Testis (tissue), 3 donors: Measurements from ENCODE around the gene PSMF1. TPM values are rescaled to one million over a fixed set of nuclear protein-coding genes. Genes with fewer than 3 reads are reported as not detected.
"Not testable (repeated sequence)": the region's sequence is repeated elsewhere in the genome, so short reads cannot be mapped to it uniquely, and the experiment has no call there.

ENCODE experiments used
- DNase-seq: peaks from one replicate; pipeline ENCODE4 v3.0.0-alpha.2; 2019
- H3K27ac ChIP-seq, 2 donors: fragments of 200-600 bp; sonication (generic); one replicate each; pipeline ENCODE4 v1.5.1; 2019
- H3K27me3 ChIP-seq: fragments of 200-600 bp; sonication (generic); one replicate; pipeline ENCODE4 v1.5.1; 2019
- H3K36me3 ChIP-seq: fragments of 200-600 bp; sonication (generic); one replicate; pipeline ENCODE4 v1.5.1; 2017; ENCODE audit warnings: low read depth; ENCODE audit errors: missing control alignments
- H3K4me1 ChIP-seq: fragments of 200-600 bp; sonication (generic); one replicate; pipeline ENCODE4 v1.5.1; 2019
- H3K4me3 ChIP-seq, 2 donors: fragments of 200-600 bp; sonication (generic); one replicate each; pipeline ENCODE4 v1.5.1; 2017 to 2019
- H3K9me3 ChIP-seq: fragments of 200-600 bp; sonication (generic); one replicate; pipeline ENCODE4 v1.5.1; 2017
- POLR2A ChIP-seq: fragments of 450-650 bp; IDR thresholded peaks from one replicate; pipeline ENCODE4 v1.6.1; 2017; ENCODE audit warnings: antibody characterized with exemption, mild to moderate bottlenecking, moderate library complexity
- WGBS, 2 donors: methylation state at CpG; one replicate each; pipeline ENCODE4 v1.1.5; 2018; 5-methylcytosine and 5-hydroxymethylcytosine counted together
- intact Hi-C: fragments of 100-400 bp; cut with DNase I; formaldehyde crosslinking; loops from one replicate; pipeline ENCODE4 v1.15.1; 2023; ENCODE audit warnings: low total_unique reads
- polyA plus RNA-seq: library from polyadenylated mRNA; stranded (reverse); fragments of 350-450 nt; fragmentation: Illumina TruSeq; extraction: RNeasy Lipid Tissue Mini Kit (QIAGEN cat#74804); gene quantifications from one replicate; pipeline ENCODE4 v1.2.3, GENCODE V29; 2014; ENCODE audit warnings: low read depth, low replicate concordance; ENCODE audit not compliant: insufficient read depth
- total RNA-seq, 2 donors: library from RNA; depleted of rRNA; stranded (reverse); fragments of >200 nt; gene quantifications; one replicate each; pipeline ENCODE4 v1.2.3, GENCODE V29; 2016
- TF ChIP-seq, protein P1 (sequence below), 3 experiments: fragments of 450-650 bp in 2 of 3; fragments of 200-600 bp in 1 of 3; sonication (generic) in 1 of 3; IDR thresholded peaks; one replicate each; pipeline ENCODE4 v1.5.1; 2016 to 2019; ENCODE audit warnings: antibody characterized with exemption in 3 of 3, mild to moderate bottlenecking in 2 of 3, moderate library complexity in 1 of 3

PSMF1 gene
- total and polyA plus RNA-seq, 3 donors from 2014 or later: 265 to 380 (median 331) TPM

DNA sequence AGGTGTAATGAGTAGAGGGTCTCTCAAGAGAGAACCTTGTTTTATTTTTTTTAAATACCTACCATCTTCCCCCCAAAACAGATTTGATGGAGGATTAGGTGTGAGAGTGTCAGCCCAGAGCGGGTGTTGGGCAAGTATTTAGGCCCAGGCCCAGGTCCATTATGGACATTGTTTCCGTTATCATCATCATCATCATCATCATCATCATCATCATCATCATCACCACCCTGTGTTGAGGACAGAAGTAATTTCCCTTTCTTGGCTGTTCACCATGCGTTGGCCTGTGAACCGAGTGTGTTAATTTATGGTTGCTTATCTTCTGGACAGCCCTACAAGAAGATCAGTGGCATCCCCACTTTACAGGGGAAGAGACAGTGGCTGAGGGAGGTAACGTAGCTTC, 28.6 kb downstream of the PSMF1 start:
- Histone ChIP-seq H3K9me3 (no peaks in the 10 kb centered on the region), H3K4me1 (no peaks in the 10 kb centered on the region), H3K27me3 (no peaks in the 10 kb centered on the region), H3K36me3 (no peaks in the 10 kb centered on the region), H3K27ac (no peak overlapping the region), H3K4me3 (no peak overlapping the region)
- 79 to 87% methylated on average over 5 of the region's 5 CpGs for WGBS, 2 donors
- TF ChIP-seq, protein P1, sequence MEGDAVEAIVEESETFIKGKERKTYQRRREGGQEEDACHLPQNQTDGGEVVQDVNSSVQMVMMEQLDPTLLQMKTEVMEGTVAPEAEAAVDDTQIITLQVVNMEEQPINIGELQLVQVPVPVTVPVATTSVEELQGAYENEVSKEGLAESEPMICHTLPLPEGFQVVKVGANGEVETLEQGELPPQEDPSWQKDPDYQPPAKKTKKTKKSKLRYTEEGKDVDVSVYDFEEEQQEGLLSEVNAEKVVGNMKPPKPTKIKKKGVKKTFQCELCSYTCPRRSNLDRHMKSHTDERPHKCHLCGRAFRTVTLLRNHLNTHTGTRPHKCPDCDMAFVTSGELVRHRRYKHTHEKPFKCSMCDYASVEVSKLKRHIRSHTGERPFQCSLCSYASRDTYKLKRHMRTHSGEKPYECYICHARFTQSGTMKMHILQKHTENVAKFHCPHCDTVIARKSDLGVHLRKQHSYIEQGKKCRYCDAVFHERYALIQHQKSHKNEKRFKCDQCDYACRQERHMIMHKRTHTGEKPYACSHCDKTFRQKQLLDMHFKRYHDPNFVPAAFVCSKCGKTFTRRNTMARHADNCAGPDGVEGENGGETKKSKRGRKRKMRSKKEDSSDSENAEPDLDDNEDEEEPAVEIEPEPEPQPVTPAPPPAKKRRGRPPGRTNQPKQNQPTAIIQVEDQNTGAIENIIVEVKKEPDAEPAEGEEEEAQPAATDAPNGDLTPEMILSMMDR (IDR thresholded peaks at IDR 0.05): no peak
- no peak for TF ChIP-seq POLR2A
- DNase-seq: no peak
- intact Hi-C loops: no loop called here

DNA sequence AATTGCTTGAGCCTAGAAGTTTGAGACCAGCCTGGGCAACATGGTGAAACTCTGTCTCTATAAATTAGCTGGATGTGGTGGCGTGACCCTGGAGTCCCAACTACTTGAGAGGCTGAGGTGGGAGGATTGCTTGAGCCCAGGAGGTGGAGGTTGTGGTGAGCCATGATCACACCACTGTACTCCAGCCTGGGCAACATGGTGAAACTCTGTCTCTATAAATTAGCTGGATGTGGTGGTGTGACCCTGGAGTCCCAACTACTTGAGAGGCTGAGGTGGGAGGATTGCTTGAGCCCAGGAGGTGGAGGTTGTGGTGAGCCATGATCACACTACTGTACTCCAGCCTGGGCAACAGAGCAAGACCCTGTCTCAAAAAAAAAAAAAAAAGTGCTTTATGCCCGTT, 31.4 kb downstream of the PSMF1 start:
- DNase-seq, H3K36me3 ChIP-seq, H3K9me3 ChIP-seq, H3K4me1 ChIP-seq, H3K27me3 ChIP-seq, H3K27ac ChIP-seq, H3K4me3 ChIP-seq, intact Hi-C loops: not testable (repeated sequence)
- 84 to 89% methylated on average over 2 of the region's 2 CpGs for WGBS, 2 donors

DNA sequence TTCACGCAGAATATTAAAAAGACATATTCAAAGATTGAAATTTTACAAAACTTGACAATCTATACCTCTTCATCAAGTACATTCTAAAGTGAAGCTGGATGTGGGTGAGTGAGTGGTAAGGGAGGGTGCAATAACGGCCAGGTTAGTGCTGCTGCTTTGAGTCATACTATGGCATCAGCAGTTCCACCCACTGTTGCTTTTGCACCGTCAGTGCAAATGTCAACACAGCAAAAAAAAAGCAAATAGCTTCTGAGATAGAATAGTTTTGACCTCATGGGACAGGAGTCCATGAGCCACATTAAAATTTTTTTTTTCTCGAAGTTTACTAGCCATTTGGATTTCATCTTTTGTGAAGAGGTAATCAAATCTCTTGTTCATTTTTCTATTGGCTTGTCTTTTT, 31.8 kb downstream of the PSMF1 start:
- no peak for TF ChIP-seq POLR2A
- TF ChIP-seq, protein P1 (IDR thresholded peaks at IDR 0.05): no peak
- H3K4me1 ChIP-seq: no peaks in the 10 kb centered on the region
- H3K9me3 ChIP-seq: no peaks in the 10 kb centered on the region
- intact Hi-C loops: no loop called here
- H3K27me3 ChIP-seq: no peaks in the 10 kb centered on the region
- DNase-seq: no peak
- no peak overlapping the region for H3K4me3 ChIP-seq
- H3K27ac ChIP-seq: no peak overlapping the region
- WGBS, 2 donors: 81 to 92% methylated on average over 4 of the region's 4 CpGs
- no peaks in the 10 kb centered on the region for H3K36me3 ChIP-seq

DNA sequence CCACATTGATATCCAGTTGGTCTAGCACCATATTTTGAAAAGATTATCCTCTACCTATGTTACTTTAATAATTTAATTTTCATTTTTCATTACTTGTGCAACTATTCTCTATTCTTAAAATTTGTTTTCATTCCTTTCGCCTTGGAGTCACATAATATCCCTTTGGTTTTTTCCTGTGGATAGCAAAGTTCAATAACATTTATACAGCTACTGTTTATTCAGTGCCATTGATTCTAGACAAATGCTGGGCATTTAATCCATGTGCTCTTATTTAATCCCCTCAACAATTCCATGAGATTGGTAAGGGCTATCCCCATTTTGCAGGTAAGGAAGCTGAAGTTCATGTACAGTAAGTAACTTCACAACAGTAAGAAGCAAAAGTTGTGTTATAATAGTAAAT, 32.6 kb downstream of the PSMF1 start:
- DNase-seq: no peak
- intact Hi-C loops: no loop called here
- Histone ChIP-seq H3K36me3 (no peaks in the 10 kb centered on the region), H3K4me1 (no peaks in the 10 kb centered on the region), H3K9me3 (no peaks in the 10 kb centered on the region), H3K27ac (no peak overlapping the region), H3K27me3 (no peaks in the 10 kb centered on the region), H3K4me3 (no peak overlapping the region)
- WGBS, 2 donors: 94% methylated on average over 1 of the region's 1 CpG
- TF ChIP-seq, protein P1 (IDR thresholded peaks at IDR 0.05): no peak

DNA sequence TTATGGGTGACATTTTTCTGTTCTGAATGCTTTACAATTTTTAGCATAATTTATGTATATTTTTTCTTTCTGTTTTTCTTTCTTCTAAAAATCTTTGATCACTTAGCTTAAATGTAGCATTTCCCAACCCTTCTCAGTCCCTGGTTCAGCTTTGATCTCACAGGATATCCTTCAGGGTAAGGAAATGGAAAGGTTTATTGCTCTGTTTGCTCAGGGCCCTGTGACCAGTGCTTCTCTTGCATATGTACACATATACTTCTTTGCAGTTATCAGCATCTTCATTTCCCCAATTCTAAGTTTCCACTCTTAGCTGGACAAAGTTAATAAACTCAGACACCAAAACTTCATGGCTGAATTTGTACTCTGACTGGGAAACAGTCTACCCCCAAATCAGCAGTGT, 35.8 kb downstream of the PSMF1 start:
- Histone ChIP-seq H3K4me1 (no peaks in the 10 kb centered on the region), H3K36me3 (no peaks in the 10 kb centered on the region), H3K27me3 (no peaks in the 10 kb centered on the region), H3K27ac (no peak overlapping the region), H3K4me3 (no peak overlapping the region), H3K9me3 (no peaks in the 10 kb centered on the region)
- intact Hi-C loops: no loop called here
- TF ChIP-seq POLR2A: no peak
- TF ChIP-seq, protein P1 (IDR thresholded peaks at IDR 0.05): no peak
- DNase-seq: no peak
